A673 (cell line): ENCODE data around the gene FAM216A.
"Not testable (repeated sequence)": the region's sequence is repeated elsewhere in the genome, so short reads cannot be mapped to it uniquely, and the experiment has no call there.

Experiments
- EZH2 ChIP-seq: fragments of 200-600 bp; sonication (generic); IDR thresholded peaks from 2 replicates; pipeline ENCODE4 v1.6.1; 2017; ENCODE audit warnings: borderline replicate concordance, low read depth, mild to moderate bottlenecking, mixed read lengths, antibody characterized with exemption, low read length; ENCODE audit not compliant: poor library complexity, severe bottlenecking
- TF ChIP-seq, protein P1 (sequence below): fragments of 300-800, 200-600 bp; sonication (generic); conservative IDR thresholded peaks from 2 replicates; pipeline ENCODE4 v1.5.1; 2017; ENCODE audit warnings: low read depth, mild to moderate bottlenecking, antibody characterized with exemption, low read length, moderate library complexity, mixed read lengths

GRCh38 chr12:110420644-110421043 lies 48.0 kb upstream of the FAM216A start:
- TF ChIP-seq EZH2 = not testable (repeated sequence)
- TF ChIP-seq, protein P1, sequence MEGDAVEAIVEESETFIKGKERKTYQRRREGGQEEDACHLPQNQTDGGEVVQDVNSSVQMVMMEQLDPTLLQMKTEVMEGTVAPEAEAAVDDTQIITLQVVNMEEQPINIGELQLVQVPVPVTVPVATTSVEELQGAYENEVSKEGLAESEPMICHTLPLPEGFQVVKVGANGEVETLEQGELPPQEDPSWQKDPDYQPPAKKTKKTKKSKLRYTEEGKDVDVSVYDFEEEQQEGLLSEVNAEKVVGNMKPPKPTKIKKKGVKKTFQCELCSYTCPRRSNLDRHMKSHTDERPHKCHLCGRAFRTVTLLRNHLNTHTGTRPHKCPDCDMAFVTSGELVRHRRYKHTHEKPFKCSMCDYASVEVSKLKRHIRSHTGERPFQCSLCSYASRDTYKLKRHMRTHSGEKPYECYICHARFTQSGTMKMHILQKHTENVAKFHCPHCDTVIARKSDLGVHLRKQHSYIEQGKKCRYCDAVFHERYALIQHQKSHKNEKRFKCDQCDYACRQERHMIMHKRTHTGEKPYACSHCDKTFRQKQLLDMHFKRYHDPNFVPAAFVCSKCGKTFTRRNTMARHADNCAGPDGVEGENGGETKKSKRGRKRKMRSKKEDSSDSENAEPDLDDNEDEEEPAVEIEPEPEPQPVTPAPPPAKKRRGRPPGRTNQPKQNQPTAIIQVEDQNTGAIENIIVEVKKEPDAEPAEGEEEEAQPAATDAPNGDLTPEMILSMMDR = not testable (repeated sequence)
